ENCODE data around the gene ZNF785. TPM values are rescaled to one million over a fixed set of nuclear protein-coding genes. Genes with fewer than 3 reads are reported as not detected.

Gene ZNF785
- total and polyA plus RNA-seq, 2 of the 13 experiments (the other 11 are each of a cell fraction or from before 2014, with no cell fraction given), result 0.01 TPM; not detected in 1

GRCh38 chr16:30535106-30535776 lies 50.3 kb downstream of the ZNF785 start (continued):
- TF ChIP-seq CREB3 (CRISPR knock-in tag; IDR thresholded peaks at IDR 0.05) (no peak), ZNF451 (CRISPR knock-in tag; IDR thresholded peaks at IDR 0.05) (no peak; the same call in 1 of the 2 replicates), REST (IDR thresholded peaks at IDR 0.05; ENCODE audit: borderline replicate concordance in 1 of 2, low read depth in 1 of 2, low read length in 2 of 2) (no peak), ZNF672 (CRISPR knock-in tag; IDR thresholded peaks at IDR 0.05) (no peak), RCOR2 (CRISPR knock-in tag; IDR thresholded peaks at IDR 0.05) (no peak), FOXJ3 (CRISPR knock-in tag; IDR thresholded peaks at IDR 0.05; ENCODE audit: borderline replicate concordance) (no peak), ZNF460 (CRISPR knock-in tag; IDR thresholded peaks at IDR 0.05; ENCODE audit: borderline replicate concordance) (no peak), BRF2 (CRISPR knock-in tag; IDR thresholded peaks at IDR 0.05) (no peak; the same call in 1 of the 2 replicates), HOXA9 (CRISPR knock-in tag; IDR thresholded peaks at IDR 0.05; ENCODE audit: borderline replicate concordance) (no peak), HNRNPLL (IDR thresholded peaks at IDR 0.05; ENCODE audit: low read depth, low read length, poor library complexity, severe bottlenecking) (no peak), FUBP1 (CRISPR knock-in tag; IDR thresholded peaks at IDR 0.05; ENCODE audit: borderline replicate concordance) (0 out of 2 replicates have a peak, but pooled peaks have one; percentile 37), HNRNPH1 (optimal IDR thresholded peaks at IDR 0.05; ENCODE audit: low read depth, low read length) (no peak), ZGPAT (CRISPR knock-in tag; IDR thresholded peaks at IDR 0.05) (no peak), DMAP1 (CRISPR knock-in tag; IDR thresholded peaks at IDR 0.05) (peak; percentile 53; the same call in 1 of the 2 replicates), ZFP90 (CRISPR knock-in tag; IDR thresholded peaks at IDR 0.05; ENCODE audit: borderline replicate concordance) (no peak; the same call in 1 of the 2 replicates)
- TF ChIP-seq, protein P1, sequence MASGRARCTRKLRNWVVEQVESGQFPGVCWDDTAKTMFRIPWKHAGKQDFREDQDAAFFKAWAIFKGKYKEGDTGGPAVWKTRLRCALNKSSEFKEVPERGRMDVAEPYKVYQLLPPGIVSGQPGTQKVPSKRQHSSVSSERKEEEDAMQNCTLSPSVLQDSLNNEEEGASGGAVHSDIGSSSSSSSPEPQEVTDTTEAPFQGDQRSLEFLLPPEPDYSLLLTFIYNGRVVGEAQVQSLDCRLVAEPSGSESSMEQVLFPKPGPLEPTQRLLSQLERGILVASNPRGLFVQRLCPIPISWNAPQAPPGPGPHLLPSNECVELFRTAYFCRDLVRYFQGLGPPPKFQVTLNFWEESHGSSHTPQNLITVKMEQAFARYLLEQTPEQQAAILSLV (CRISPR knock-in tag; IDR thresholded peaks at IDR 0.05; ENCODE audit: borderline replicate concordance), result no peak
- TF ChIP-seq, protein P2, sequence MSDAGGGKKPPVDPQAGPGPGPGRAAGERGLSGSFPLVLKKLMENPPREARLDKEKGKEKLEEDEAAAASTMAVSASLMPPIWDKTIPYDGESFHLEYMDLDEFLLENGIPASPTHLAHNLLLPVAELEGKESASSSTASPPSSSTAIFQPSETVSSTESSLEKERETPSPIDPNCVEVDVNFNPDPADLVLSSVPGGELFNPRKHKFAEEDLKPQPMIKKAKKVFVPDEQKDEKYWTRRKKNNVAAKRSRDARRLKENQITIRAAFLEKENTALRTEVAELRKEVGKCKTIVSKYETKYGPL (CRISPR knock-in tag; IDR thresholded peaks at IDR 0.05), result peak; percentile 7; the same call in 1 of the 2 replicates
